ENCODE measurements around the gene STX7.

STX7 gene

DNA sequence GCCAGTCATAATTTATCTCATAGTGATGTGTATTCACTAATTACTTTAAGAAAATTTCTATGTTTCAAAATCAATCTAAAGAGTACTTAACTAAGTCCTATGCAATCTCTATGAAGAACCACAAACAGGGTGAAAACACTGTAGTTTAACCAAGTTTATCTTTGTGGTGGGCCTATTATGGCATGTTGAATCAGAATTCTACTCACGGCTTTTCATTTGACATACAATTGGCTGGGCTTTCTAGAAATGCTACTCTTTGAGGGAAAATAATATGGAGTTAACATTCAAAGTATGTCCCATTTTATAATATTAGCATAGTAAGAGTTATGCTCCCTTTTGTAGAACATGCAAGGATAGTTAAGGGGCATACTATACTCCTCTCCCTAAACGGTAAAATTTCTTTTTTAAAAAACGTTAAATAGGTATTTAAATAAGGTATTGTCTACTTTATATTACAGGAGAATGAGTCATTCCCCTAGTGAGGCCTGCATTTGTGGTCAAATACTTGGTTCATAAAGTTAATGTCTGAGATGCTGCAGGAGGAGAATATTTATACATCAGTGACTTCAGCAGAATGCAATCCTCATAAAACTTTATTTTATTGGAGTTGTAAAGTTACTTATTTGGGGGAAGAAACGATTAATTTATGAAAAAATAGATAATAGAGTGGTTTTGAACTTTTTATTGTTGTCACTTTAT, 113.4 kb downstream of the STX7 start:
- no peak overlapping the region for H3K4me3 ChIP-seq (ENCODE audit: low read length)
- peaks cover 8% of the 10 kb centered on the region for H3K27me3 ChIP-seq (ENCODE audit: control insufficient read depth, insufficient read depth, low read length)
- no peaks in the 10 kb centered on the region for H3K36me3 ChIP-seq (ENCODE audit: control insufficient read depth, insufficient read depth, low read length)
- H3K9ac ChIP-seq (ENCODE audit: low read length): no peak overlapping the region
- H3K4me1 ChIP-seq (ENCODE audit: control insufficient read depth, insufficient read depth, low read length): no peaks in the 10 kb centered on the region
- no peak overlapping the region for H3K27ac ChIP-seq (ENCODE audit: low read depth, low read length)
